Measurements from ENCODE around the gene ARHGEF3.

Gene ARHGEF3

DNA sequence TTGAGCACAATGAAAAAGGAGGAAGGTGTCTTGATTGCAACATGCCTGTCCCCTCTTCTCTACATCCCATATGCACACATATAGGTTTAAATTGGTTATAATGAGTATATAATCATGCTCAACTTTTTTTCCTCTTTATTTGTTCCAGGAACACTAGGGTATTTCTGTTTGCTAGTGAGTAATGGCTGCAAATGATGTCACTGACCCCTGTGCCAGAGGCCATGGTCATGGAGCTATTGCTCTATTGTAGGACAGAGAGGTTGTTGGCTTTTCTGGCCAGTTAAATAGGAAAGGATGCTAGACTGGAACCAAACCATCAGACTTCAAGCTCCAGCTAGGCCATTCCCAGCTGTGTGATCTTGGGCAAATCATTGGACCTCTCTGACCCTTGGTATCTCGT is 9.6 kb downstream of the ARHGEF3 start:
- DNase-seq: no peak

DNA sequence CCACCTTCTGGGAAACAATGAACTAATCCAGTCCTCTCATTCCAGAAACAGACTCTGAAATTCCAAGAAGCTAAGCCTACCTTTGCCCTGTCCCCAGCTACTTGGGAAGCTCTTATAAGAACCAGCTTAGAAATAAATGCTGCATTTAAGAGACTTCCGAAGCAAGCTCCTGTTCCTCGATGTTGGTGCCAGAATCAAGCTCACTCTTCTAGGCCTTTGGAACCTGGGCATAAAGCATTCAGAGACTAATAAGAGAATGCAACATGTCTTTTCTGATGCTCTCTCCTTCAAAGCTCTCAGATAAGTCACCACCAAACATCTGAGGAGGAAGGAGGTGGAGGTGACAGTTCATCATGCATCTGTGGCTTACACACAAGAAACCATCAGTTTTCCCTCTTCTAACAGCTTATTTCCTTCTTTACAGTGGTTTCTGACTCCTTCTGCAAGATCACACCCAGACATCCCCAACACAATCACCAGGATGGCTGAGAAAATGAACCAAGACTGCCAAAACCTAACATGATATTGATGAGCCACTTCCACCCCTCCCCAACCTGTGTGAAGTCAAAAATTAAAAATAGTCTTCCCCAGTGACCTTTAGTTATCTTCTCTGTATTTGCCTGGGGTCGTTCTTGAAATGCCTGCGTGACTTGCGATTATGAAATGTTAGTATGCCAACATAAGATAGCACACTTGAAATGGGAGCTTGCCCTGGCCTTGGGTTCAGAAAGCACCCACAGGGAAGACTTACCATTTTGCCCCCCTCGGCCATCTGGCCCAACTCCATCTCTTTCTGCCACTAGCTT is 11.5 kb downstream of the ARHGEF3 start:
- DNase-seq: peak; percentile 83

DNA sequence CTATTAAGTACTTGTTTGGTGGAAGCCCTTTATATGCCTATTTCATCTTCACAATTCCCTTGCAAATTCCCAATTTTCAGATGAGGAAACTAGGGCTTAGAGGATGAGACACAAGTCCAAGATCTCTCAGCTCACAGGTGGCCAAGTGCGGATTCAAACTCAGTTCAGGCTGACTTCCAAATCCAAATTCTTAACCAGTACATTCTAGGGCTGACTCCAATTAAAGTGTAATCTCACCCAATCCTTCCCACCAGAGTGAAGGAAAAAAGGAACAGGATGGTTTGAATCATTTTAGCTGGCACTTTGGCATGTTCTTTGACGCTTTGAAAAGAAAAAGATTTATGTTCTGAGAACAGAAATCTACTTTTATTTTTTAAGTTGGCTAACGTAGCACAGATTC is 12.7 kb downstream of the ARHGEF3 start:
- DNase-seq: no peak

DNA sequence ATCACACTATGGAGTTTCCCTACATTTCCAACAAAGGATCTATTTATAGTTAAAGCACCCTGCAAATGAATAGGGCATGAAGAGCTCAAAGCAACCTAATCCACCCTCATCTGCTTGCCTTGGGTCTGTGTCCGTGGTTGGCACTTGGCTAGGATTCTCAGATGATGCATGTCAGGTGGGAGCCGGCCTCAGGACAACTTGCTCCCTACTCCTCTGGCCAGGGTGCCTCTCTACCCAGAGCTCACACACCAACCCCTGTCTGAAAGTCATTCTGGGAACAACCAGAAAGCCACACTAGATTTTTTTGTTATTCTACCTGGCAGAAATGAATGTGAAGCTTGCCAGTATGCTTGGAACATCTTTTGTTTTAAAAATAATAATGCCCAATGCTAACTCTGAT is 13.2 kb downstream of the ARHGEF3 start:
- DNase-seq: no peak

DNA sequence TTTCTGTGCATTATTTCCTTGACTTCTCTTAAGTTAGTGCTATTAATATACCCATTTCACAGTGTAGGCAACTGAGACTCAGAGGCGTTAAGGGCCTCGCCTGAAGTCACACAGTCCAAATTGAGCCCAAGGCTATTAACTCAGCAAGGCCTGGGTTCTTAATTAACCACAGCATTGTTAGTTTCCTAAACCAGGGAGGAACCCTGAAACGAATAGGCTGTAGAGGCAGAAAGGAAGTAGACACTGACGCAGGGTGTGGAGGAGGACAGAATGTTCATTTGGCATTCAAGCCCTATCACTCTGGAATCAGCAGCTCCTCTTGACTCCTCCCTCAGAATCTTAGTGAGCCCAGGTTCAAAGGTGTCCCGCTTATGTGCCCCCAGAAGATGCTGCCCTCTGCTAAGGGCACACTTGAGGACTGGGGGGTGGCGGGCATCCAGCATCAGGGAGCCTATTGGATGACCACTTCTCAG is 13.9 kb downstream of the ARHGEF3 start:
- DNase-seq: peak; percentile 35

DNA sequence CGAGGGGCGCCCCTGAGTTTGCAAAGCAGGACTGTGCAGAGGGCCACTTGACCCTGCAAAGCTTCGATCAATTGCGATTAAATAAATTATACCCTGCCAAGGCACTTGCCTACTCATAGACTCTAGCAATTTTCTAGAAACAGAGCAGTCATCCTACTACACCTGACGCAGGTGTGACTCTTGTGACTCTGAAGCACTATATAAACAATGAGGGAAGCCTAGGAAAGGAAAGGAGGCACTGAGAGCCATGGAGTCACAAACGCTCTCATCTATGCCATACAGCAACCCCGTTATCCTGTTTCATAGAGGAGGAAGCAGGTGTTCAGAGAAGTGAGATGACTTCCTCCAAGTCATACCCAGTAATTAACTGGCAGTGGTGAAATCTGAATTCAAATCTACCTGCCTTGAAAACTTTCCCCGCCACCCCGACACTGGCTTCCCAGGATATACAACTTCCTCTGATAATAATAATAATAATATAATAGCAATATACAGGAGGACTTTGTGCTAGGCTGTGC is 14.4 kb downstream of the ARHGEF3 start:
- no peak for DNase-seq

DNA sequence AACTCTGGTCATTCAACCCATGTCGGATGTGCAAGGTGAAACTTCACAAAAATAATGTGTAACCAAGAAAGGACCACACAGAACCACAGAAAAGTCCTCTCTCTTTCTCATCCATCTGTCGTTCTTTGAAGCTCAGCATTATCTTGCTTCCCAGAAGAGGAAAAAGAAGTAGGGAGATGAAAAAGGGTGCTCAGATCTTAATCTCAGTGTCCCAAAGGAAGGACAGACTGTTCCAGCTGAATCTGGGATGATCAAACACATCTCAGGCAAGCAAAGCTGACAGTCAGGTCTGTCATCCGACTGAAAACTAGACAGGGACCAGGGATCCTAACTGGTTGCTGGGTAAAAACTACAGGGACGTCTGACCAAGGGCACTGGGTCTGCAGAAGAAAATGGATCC is 16.2 kb downstream of the ARHGEF3 start:
- DNase-seq: no peak

DNA sequence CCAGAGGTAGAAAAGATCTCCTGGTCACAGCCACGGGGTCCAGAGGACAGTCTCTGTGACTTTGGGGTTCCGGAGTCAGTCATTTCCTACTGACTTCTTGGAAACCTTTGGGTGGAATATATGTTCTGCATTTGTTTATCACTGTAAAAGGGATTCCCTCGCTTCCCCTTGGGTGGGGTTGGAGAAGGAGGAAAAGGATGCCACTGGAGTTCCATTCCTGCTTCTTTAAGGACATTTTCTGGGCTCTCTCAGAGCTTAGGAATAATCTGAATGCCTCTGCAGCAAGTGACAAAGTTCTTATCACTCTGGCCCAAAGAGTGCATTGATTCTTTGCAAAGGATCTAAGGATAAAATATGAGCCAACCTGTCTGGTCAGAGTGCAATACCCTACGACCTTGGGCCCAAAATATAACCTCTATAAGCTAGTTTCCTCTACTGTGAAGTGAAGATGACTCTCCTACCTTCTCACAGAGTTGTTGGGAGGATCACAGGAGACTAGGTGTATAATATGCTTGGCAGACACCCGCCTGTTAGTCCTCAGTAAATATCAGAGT is 17.2 kb downstream of the ARHGEF3 start:
- no peak for DNase-seq

DNA sequence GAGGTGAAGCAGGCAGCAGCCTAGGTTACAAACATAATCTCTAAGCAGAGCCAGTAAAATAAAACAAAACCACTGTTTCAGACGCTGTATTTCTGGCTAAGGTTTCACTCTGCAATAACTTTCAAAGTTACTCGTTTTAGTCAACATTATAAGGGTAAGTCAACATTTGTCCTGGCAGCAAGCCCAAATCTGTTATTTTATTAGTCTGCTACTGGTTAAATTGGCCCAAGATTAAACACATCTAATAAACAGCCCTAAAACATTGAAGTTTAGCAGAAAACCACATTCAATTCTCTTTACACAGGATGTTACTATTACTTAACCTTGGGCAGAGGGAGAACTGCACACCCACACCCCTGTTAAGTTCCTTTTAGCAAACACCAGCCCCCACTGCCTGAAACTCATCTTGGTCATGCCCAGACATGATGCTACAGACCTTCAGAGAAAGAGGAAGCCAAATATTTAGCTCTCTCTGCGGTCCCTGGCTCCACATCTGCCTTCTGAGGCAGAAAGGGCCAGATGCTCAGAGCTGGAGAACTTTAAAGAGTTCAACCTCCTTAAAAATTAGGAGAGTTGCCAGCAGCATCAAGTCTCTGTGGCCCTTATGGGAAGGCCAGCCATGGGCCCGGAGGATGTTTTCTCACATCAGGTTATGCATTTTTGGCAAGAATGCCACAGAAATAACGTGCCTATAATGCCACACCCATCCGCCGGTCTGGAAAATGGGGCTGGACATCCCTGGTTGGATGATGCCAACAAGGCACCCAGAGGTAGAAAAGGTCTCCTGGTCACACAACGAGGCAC is 17.9 kb downstream of the ARHGEF3 start:
- peak; percentile 86 for DNase-seq

DNA sequence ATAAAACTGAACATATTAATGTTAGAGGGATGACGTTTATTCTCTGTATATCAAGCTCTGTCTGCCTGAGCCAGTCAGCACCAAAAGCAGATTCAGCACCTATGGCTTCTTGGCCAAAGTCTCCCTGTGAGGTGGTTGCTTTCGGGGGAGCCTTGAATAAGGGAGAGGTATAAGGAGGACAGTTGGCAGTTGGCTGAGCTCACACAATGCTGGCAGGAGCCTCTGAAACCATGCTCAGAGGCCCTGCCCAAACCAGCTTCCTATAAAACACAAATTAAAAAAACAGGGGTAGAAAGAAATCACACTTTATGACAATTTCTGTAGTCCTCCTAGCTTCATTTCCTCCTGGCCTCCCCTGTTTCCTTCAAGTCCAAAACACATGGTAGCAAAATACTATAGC is 18.8 kb downstream of the ARHGEF3 start:
- no peak for DNase-seq

DNA sequence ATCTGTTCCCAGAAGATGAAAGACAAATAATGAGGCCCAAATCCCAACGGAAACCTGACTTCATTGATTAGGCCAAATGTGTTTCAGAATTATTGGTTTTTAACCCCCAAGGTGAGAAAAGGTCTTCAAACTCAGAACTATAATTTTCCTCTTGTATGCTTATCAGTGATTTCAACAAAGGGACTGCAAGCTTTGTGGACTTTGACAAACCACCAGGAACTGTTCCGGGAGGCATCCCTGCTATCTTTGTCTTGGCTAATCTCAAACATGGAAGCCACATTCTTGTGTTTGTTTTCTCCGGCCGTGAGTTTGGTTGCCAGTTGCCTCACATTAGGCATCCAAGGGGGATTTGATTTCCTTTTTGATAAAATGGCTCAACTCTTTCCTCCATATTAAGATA is 19.5 kb downstream of the ARHGEF3 start:
- DNase-seq: no peak

DNA sequence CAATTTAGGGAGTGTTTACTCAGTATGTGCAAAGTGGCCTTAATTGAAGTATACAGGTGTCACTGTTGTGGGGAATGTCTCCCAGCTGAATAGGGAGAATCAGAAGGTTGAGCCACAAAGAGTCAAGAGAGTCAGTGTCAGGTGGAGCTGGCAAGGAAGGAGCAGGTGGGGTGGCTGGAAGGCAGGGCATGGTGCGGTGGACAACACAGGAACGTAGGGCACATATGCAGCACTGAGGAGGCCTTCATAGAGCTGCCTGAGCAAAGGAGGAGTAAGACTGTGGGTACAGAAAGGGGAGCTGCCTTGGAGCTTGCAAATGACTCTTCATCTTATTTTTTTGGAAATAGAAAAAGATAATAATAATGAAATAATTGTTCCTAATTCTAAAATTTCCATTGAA is 20.0 kb downstream of the ARHGEF3 start:
- no peak for DNase-seq

DNA sequence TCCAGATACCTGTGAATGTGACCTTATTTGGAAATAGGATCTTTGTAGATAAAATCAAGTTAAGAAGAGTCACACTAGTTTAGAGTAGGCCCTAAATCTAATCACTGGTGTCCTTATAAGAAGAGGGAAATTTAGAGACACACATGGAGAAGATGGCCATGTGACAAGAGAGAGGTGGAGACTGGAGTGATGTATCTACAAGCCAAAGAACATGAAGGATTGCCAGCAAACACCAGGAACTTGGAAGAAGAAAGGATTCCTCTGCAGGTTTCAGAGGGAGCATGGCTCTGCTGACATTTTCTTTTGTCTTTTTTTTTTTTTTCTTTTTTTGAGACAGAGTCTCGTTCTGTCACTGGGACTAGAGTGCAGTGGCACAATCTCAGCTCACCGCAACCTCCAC is 20.8 kb downstream of the ARHGEF3 start:
- DNase-seq: no peak

DNA sequence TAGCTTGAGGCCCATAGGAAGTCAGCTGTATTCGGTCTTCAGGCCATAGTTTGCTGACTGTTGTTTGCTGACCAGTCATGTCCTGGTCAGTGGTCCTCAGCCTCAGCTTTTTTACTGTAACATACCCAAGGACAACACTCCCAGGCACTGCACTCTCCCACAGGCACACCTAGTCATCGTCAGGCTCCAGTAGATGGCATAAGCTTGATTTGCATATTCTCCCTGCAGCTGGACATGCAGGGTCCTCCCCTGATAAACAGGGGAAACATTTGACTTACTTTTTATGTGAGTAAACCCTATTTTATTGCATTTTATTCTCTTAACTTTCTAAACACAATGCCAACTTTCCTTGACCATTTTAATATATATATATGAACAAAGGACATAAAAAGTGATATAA is 22.9 kb downstream of the ARHGEF3 start:
- DNase-seq: no peak

DNA sequence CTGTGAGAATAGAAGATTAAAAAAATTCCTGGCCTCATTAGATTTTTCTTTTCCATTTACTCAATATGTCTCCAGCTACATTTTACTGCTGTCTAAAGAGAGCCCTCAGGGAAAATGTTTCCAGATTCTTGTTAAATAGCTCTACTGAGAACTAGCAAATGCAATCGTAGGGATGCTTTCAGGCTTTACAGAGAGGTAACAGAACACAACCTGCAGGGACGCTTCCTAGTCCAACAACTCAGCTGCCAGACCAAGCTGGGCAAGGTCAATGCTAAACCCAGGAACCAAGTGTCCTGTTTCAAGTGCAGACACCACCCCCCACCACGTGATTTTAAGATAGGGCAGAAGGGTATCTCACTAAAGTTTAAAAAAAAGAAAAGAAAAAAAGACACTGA is 25.2 kb downstream of the ARHGEF3 start:
- no peak for DNase-seq

DNA sequence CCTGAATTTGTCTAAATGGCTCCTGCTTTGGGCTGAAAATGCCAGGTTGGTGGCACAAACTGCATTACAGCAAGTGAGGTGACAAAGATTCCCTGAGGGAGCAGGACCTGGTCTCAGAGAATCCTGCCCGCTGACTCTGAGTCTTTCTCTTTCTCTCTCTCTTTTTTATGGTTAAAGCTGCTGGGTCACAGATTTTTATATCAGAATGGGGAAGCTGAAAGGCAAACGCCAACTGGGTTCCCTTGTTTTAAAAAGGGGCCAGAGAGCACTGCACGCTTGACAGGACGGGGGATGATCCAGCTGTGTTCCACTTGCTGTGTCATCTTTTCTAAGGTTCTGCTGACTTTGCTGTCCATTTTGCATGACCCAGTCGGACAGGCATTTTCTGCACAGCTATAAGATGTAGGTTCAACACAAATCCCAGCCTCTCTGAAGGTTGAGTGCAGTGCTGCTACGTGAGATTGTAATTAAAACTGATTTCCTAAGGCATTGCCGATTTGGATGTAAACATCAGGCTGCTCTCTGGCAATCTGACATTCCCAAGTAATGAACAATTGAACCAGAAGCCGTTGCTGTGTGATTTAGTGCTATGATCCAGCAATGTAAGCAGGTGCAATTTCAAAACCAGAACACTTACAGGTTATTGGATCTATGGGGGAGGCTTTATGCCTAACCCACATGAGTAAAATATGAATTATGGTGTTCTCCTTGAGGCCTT is 25.8 kb downstream of the ARHGEF3 start:
- DNase-seq: no peak

DNA sequence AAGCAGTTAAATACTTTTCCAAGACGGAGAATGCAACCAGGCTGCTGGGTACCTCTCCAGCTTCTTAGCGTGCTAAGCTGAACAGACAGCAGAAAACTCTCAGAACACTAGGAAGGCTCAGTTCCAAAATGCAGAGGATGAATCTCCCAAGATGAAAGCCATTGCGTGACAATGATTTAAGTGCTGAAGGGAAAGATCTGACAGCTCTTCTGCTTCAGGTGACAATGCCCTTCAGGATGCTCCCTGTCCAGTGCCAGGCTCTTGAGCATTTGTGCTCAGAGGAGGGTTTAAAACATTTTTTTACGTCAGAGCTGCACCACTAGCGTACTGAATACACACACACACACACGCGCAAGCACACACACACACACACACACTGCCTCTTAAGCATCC is 26.3 kb downstream of the ARHGEF3 start:
- no peak for DNase-seq

DNA sequence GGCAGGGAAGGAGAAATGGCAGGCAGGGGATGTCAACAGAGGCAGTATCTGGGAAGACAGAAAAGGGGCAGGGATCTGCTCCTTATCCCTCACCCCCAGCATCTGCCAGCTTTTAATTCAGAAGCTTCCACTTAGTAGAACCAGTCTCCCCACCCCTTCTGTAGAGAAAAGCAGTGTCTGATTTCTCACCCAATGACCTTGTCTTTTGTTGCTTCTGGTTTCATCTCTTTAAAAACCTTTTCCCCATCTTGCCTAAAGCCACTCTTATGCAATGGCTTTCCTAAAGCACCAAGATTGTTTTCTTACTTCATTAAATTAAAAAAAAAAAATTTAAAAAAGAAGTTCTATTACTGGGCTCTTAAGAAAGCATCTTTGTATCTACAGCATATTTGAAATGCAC is 27.8 kb downstream of the ARHGEF3 start:
- DNase-seq: no peak

DNA sequence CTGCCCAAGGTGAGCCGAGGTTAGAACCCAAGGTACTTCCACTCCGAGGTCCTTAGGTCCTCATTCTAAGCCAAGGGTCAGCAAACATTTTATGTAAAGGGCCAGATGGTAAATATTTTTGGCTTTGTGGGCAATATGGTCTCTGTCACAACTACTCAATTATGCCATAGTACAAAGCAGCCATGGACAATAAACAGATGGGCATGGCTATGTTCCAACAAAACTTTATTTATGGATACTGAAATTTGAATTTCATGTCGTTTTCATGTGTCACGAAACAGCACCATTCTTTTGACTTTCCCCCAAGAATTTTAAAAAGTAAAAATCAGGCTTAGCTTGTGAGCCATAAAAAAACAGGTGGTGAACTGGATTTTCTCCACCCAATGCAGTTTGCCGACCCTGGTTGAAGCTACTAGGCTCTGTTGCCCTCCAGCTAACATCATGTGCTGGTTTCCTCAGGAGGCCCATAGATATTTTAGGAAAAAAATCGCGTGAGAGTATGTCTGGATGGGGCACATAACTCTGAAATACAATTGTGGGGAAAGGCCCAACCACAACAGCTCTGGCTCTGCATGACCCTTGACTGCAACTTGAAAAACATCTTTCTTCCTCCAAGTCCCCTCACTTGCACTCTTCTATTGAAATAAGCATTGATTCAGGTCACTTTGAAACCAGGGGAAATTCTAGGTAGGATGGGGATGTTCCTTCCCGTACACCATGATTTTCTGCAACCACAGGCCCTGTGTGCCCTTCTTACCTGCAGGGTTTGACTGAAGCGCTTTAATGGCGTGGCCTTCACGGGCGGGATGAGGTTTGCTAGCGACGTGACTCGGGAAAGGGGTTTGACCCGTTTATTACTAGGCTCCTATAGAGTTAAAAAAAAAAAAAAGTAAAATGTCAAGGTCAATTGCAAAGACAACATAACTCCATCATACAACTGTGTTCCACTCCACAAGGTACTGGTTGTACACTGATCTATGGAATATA is 28.5 kb downstream of the ARHGEF3 start:
- no peak for DNase-seq

DNA sequence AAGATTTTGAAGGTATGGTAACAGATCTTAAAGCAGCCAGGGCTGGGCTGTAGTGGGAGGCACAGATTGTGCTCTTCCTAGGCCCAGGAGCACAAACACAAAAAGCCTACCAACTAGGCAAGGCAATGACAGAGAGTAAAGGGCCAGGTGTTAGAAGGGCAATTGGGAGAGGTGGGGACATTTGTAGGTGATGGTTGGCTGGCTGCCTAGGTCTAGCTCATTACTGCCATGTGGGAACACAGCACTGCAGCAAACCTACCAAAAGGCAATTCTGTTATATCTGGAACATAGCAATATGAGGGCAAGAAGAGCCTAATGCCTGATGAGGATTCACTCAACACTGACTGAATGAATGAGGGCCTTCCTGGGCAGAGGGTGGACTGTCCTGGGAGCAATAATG is 30.4 kb downstream of the ARHGEF3 start:
- DNase-seq: no peak

DNA sequence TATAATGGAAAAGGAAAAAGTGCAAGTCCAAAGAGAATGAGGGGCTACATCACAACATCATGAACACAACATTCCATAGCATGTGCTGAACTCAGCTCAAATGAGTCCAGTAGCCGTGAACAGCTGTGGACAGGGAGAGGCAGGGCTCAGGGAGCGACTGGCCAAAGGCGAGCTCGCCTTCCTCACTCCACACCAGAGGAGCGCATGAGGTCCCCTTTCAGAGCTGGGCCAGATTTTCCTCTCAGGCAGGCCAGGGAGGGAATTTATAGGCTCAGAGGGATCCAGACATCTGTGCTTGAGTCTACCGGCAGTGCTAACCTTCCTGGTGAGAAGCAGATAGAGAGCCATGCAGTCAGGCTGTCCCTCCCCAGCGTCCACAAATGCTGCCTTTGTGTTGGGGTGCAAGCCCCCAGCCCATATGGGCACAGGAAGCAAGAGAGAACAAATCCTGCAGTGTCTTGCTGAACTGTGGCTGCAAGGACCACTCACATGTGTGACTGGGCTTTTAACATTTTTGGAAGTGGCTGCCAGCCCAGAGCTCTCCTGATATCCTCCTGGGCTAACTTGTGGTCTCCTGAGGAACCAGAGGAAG is 32.5 kb downstream of the ARHGEF3 start:
- DNase-seq: no peak

All from KG1 (cell line).